Adipose tissue (tissue), 3 donors: Measurements from ENCODE around the gene ADGRG2. TPM values are rescaled to one million over a fixed set of nuclear protein-coding genes. Genes with fewer than 3 reads are reported as not detected.

Experiments used
- H3K27ac ChIP-seq: one replicate; pipeline ENCODE4 v1.5.1; 2013; ENCODE audit warnings: low read depth, low read length
- WGBS, 3 donors: extraction: QIAGEN DNeasy Blood & Tissue Kit; methylation state at CpG; one replicate each; pipeline ENCODE4 v1.1.7; 2013; 5-methylcytosine and 5-hydroxymethylcytosine counted together
- polyA plus RNA-seq, 3 donors: library from polyadenylated mRNA; stranded (reverse); fragments of 200-250 nt; gene quantifications; one replicate each; pipeline ENCODE4 v1.2.3, GENCODE V29; 2013
- donor health status: healthy with polysubstance abuse.
- donor health status: Bipolar disorder and iron deficiency.
- donor health status: healthy.

The ADGRG2 gene, protein sequence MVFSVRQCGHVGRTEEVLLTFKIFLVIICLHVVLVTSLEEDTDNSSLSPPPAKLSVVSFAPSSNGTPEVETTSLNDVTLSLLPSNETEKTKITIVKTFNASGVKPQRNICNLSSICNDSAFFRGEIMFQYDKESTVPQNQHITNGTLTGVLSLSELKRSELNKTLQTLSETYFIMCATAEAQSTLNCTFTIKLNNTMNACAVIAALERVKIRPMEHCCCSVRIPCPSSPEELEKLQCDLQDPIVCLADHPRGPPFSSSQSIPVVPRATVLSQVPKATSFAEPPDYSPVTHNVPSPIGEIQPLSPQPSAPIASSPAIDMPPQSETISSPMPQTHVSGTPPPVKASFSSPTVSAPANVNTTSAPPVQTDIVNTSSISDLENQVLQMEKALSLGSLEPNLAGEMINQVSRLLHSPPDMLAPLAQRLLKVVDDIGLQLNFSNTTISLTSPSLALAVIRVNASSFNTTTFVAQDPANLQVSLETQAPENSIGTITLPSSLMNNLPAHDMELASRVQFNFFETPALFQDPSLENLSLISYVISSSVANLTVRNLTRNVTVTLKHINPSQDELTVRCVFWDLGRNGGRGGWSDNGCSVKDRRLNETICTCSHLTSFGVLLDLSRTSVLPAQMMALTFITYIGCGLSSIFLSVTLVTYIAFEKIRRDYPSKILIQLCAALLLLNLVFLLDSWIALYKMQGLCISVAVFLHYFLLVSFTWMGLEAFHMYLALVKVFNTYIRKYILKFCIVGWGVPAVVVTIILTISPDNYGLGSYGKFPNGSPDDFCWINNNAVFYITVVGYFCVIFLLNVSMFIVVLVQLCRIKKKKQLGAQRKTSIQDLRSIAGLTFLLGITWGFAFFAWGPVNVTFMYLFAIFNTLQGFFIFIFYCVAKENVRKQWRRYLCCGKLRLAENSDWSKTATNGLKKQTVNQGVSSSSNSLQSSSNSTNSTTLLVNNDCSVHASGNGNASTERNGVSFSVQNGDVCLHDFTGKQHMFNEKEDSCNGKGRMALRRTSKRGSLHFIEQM
- polyA plus RNA-seq, result 1 to 10 TPM; 1.4 to 9.6 (median 7.6) TPM

DNA sequence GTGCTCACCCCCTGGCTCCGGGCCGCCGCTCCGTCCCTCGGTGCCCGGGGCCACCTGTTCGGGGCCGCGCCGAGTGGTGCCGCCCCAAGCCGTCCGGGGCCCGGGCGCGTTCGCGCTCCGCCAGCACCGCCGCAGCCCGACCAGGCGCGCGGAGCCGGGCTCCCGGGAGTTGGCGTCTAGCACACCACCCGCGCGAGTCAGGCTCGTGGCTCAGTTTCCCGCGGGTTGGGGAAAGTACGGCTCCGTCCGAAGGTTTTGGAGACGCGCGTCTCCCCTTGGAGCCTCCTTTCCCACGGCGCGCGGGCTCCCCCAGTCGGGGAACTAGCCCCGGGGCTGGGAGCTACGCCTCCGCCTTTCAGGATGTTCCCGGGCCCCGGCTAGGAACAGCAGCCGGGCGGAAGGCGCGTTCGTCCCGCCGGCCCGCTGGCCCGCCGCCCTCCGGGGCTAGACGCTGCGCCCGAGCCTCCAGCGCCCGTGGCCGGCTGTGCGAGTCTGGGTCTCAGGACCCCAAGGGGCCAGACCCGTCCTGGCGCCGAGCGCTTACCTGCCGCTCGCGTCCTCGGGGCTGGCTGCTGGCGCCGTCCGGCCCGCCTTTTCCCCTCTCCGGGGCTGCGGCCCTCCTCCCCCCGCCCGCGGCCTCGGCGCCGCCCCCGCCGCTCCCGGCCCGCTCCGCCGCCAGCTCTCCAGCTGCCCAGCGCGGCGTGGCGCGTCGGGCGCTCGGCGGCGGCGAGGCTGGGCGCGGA lies at the start of gene ADGRG2:
Gene ADGRG2, minus strand, starts transcription at position 571 of the 743 bp plus-strand sequence. CDS start 53,634 bp downstream, outside the sequence.
- WGBS, 3 donors, result 0 to 13% (median 1%) methylated on average over 18 to 102 of the region's 107 CpGs
- no peak within 1 kb of the TSS for H3K27ac ChIP-seq

DNA sequence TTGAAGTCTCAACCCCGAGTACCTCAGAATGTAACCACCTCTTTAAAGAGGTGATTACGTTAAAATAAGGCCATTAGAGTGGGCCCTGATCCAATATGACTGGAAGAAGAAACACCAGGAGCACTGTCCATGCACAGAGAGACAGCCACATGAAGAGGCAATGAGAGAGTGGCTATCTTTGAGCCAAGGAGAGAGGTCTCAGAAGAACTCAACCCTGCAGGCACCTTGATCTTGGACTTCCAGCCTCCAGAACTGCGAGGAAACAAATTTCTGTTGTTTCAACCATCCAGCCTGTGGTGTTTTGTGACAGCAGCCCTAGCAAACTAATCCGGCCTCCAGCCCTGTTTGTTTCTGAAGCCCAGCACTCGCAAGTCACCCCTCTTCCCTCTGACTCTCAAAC lies 46.3 kb upstream of the ADGRG2 start:
- 75 to 91% (median 77%) methylated on average over 5 of the region's 5 CpGs for WGBS, 3 donors
- H3K27ac ChIP-seq, result no peak overlapping the region

DNA sequence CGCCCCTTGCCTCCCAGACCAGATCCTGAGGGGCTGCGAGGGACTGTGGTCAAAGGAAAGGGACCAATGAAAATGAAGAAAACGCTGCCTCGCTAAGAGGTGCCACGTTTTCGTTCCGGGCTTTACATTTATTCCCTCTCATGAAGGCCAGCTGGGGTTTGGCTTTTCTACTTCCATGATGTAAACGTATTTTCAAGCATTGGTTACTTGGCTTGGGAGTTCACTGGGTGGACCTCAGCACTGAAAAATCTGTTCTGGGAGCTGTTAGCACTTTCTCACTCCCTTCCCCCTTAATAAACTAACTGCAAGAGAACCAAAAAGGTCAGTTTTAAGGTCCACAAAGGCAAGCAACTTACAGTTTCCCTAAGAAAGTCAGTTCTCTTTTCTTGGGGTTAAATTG lies 40.6 kb upstream of the ADGRG2 start:
- WGBS, 3 donors, result 77 to 94% (median 77%) methylated on average over 8 of the region's 8 CpGs
- no peak overlapping the region for H3K27ac ChIP-seq

DNA sequence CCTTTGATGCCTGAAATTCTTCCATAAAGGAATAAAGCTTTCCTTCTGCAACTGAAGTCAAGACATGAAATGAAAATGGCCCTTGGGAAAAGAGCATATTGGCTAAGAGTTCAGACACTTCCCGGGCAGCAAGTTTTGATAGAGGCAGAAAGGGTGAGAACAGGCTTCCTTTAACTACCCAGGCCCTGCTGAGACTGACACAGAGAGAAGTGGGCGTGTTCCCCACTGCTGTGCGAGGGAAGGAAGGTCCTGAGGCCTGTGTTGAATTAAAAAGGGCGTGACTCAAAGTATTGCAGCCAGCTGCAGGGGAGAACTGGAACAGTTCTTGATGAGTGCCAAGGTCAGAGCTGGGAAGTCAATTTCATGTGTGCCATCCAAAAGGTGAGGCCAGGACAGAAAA lies 33.9 kb upstream of the ADGRG2 start:
- no peak overlapping the region for H3K27ac ChIP-seq
- 14 to 41% (median 29%) methylated on average over 4 of the region's 4 CpGs for WGBS, 3 donors

DNA sequence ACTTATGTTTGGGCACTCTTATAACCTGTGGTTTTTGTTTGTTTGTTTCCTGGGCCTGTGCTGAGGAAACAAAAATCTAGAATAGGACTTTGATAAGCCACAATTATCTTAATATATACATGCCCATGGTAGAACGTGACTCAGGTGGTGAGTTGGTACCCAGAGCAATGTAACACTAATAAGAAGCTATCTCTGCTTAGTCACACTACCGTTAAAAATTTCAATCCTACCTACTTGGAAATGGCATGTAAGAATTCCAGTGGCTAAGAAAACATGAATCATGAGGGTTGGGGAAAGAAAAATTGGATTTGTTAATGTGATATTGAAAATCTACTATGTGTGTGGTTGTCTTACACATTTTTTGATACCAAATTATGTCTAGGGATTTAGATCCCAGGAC lies 30.5 kb upstream of the ADGRG2 start:
- 73 to 90% (median 77%) methylated on average over 2 of the region's 2 CpGs for WGBS, 3 donors
- H3K27ac ChIP-seq, result no peak overlapping the region

DNA sequence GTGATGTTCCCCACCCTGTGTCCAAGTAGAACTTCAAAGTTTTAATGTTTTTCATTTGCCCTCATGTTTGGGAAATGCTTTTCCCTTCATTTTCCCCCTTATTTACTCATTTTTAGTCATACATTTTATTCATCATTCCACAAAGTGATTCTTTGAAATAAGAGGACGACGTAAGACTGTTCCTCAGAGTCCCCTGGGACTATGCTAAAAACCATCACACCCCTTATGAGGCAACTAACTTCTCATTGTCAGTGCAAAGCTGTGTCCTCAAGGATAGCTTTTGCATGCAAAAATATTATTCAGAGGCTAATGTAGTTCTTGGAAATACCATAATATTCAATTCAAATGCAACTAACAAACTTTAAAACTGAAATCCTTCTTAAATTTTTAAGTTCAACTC lies 14.8 kb upstream of the ADGRG2 start:
- H3K27ac ChIP-seq, result no peak overlapping the region
- 55 to 75% (median 68%) methylated on average over 2 of the region's 2 CpGs for WGBS, 3 donors

DNA sequence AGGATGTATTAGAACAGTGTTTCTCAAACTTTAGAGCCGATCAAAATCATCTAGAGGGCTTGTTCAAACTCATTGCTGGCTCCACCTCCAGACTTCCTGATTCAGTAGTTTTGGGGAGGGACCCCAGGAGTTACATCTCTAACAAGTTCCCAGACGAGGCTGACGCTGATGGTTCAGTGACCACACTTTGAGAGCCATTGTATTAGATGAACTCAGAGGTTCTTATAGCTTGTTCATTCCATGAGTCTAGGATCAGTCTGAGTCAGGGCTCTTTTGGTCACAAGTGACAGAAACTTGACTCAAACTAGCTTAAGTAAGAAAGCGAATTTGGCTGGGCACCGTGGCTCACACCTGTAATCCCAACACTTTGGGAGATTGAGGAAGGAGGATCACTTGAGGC lies 11.5 kb upstream of the ADGRG2 start:
- H3K27ac ChIP-seq, result no peak overlapping the region
- WGBS, 3 donors, result 74 to 85% (median 79%) methylated on average over 5 of the region's 5 CpGs

DNA sequence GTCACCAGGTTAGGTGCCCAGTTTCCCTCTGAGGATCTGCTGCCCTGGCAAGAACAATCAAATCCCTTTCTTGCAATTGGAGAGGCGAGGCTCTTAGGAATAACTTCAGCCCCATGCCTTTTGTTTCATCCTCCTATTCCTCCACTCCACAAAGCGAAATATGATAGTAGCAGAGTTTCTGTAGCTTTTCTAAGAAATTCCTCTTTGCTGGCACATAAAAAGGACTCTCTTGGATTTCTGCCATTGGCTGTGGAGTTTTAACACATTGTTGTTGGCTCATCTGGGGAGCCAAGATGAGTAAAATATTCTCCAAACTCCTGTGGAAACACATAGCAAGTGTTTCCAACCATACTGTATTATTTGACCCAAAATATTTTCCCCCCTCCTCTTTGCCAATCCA lies 11.0 kb upstream of the ADGRG2 start:
- WGBS, 3 donors, result 45 to 65% (median 52%) methylated on average over 2 of the region's 2 CpGs
- H3K27ac ChIP-seq, result no peak overlapping the region

DNA sequence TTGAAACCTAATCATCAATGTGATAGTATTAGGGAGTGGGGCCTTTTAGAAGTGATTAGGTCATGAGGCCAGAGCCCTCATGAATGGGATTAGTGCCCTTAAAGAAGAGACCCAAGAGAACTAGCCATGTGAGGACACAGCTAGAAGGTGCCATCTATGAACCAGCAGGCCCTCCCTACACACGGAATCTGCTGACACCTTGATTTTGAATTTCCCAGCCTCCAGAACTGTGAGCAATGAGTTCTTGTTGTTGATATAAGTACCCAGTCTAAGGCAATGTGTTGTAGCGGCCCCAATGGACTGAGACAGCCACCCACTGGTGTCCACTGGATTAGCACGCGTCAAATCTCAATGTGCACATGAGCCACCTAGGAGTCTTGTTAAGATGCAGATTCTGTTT lies 8.4 kb upstream of the ADGRG2 start:
- 89 to 95% (median 91%) methylated on average over 4 of the region's 4 CpGs for WGBS, 3 donors
- no peak overlapping the region for H3K27ac ChIP-seq

DNA sequence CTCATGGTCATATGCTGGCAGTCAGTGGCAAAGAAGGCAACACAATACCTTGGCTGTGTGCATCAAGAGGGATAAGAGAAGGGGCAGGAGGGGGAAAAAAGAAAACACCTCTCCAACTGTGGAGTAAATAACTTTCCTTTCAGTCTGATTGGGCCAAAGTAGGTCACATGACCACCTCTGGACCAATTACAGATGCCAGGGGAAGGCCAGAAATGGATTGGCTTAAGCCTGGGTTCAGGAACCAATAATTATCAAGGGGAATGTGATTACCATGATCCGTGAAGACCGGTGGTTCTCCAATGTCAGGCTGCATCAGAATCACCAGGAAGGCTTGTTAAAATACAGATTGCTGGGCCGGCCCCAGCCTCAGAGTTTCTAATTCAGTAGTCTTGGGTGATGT lies 7.4 kb upstream of the ADGRG2 start:
- no peak overlapping the region for H3K27ac ChIP-seq
- 92 to 93% (median 93%) methylated on average over 3 of the region's 3 CpGs for WGBS, 3 donors

DNA sequence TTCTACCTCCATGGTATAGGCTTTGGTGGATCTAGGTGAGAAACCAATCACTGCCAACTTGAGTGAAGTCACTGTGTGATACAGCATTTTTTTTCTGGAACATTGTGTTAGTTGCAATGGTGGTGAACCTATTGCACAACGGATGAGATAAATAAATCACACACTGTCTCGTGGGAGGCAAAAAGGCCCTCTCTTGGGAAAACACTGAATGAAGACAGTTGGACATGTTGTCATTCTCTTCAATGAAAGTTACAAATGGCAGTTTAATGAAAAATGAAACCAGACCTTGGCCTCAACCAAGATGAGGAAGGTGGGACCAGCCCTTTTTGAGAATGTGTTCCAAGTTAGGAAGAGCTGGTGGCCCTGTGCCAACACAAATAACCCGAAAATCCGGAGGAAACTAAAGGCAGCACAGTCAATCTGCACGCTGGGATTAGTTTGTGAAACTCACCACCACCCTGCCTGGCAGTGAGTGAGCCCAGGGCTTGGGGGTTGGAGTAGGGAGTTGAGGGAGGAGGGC lies 5.4 kb upstream of the ADGRG2 start:
- 18 to 30% (median 24%) methylated on average over 5 of the region's 5 CpGs for WGBS, 3 donors
- H3K27ac ChIP-seq, result no peak overlapping the region

DNA sequence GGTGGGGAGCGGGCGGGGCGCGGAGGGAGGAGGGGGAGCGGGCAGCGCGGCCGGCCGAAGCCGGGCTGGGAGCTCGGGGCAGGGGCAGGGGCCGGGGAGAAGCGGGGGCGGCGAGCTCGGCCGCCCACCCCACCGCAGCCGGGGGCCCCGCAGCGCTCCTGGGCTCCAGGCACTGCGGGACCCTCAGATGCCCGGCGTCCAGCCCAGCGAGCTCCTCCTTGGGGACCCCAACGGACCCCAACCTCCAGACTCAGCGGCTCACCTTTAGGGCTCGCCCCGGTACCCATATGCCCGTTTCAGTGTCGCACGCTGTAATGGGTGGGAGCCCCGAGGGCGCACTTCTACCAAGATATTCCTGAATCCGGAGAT lies 357 bp upstream of the ADGRG2 start:
- H3K27ac ChIP-seq, result no peak overlapping the region

DNA sequence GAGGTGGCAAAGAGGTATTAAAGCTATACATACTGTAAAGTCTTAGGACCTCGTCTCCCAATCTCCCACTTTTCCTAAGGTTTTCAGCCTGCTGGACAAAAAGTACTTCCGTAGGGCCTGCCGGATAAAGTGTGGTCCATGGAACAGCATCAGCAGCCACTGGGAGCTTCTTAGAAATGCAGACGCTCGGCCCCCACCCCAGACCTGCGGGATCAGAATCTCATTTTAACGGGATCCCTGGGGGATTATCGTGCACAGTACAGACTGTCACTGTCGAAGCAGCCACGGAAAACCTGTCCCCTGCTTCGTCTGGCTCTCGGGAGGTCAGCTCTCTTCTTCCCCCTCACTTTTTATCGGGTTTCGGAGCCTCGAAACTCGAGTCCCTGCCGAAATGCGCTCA lies 802 bp downstream of the ADGRG2 start:
- 5 to 21% (median 5%) methylated on average over 18 of the region's 18 CpGs for WGBS, 3 donors
- no peak overlapping the region for H3K27ac ChIP-seq

More for the DNA sequence above, 357 bp upstream of the ADGRG2 start:
- 4 to 27% (median 8%) methylated on average over 6 to 31 of the region's 35 CpGs for WGBS, 3 donors

DNA sequence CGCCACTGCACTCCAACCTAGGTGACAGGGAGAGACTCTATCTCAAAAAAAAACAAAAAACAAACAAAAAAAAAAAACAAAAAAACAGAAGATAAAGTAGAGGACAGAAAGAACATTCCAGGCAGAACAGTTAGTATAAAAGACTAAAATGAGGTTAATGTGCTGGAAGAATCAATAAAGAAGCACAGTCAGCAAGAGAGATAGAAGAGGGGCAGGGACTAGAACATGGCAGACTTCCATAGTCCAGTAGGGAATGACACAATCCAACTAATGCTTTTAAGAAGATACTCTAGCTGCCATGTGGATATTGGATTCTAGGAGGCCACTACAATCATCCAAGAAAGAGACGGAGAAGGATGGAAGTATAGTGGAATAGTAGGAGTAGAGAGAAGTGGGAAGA lies 11.6 kb downstream of the ADGRG2 start:
- no peak overlapping the region for H3K27ac ChIP-seq
- WGBS, 3 donors, result 88 to 90% (median 89%) methylated on average over 2 of the region's 2 CpGs

DNA sequence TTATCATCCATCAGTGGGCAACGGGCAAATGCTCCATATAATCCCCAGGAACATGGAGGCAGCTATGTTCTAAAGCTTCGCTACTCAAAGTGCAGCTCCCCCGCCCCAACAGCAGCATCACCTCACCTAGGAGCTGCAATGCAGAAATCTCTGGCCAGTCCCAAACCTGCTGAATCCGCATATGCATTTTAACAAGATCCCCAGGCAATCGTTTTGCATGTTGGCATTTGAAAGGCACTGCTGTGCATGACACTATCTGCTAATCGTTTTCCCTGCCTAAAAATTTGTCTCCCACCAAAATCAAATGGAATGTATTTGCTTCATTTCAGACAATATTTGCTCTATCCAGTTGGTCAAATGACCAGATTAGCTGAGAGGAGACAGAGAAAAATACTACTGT lies 15.2 kb downstream of the ADGRG2 start:
- H3K27ac ChIP-seq, result no peak overlapping the region
- 29 to 52% (median 44%) methylated on average over 6 of the region's 6 CpGs for WGBS, 3 donors

DNA sequence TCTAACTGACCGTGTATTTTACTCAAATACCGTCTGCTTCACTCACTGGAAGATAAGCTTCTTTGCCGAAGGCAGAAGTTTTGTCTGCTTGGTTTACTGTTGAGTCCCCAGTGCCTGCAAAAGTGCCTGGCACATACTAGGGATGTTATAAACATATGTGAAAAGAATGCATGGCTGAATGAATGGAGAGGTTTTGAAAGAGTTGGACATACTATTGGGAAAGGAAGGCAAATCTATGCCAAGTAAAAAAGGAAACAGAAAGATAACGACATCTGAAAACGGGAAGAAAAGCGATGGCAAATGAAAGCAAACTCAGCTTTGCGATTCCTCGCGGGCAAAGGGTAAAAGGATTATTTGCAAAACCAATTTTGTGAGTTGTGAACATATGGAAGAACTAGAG lies 21.7 kb downstream of the ADGRG2 start:
- WGBS, 3 donors, result 83 to 86% (median 86%) methylated on average over 9 of the region's 9 CpGs

DNA sequence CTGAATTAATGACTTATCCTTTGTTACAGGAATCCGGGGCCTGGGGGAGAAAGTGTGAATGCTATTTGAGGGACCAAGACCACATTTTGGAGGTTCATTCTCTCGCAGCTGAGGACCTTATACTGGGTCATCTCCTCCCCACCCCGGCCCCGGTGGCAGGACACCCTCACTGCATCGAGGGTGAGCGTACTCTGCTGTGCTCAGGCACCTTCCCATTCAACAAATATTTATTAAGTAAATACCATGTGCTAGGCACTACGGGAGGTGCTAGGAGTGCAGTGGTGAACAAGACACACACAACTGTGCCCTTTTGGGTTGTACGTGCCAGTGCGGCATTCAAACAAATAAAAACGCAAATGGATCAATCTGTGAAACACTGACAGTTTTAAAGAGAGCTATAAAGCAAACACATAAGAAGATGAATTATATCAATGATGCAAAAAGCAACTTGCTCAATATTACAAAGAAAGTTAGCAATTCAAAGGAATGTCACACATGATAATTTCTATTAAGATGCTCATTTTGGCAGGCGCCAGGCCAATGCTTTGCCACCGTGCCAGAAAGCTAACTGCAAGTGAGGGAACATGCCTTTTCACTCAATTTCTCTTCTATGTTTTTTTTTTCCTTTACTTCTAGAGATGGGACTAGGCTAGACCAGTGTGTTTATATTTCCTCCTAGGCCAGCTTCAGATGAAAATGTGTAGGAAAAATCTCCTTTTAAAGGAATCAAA lies 24.6 kb downstream of the ADGRG2 start:
- 50 to 88% (median 80%) methylated on average over 12 of the region's 12 CpGs for WGBS, 3 donors

More for the DNA sequence above, 21.7 kb downstream of the ADGRG2 start:
- H3K27ac ChIP-seq, result no peak overlapping the region

DNA sequence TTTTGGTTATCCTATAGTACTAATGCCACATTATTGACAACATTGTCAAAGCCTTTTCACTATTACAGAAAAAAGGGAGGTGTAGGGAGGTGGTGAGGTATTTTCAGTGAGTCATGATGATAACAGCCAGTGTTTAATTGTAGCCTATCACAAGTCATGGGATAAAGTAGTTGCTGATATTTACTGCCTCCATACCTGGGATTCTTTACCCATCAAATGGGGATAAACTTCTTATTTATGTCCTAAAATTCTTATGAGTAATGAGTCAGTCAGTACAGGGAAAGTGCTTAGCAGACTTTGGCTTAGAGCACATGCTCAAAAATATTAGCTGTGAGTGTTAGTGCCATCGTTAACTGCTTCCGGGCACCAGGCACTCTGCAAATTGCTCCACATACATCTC lies 25.7 kb downstream of the ADGRG2 start:
- H3K27ac ChIP-seq, result no peak overlapping the region
- 63 to 92% (median 81%) methylated on average over 2 of the region's 2 CpGs for WGBS, 3 donors

More for the DNA sequence above, 24.6 kb downstream of the ADGRG2 start:
- H3K27ac ChIP-seq, result no peak overlapping the region
